Stomach (tissue), 9 donors: ENCODE data around the gene MAP1LC3B. TPM values are rescaled to one million over a fixed set of nuclear protein-coding genes. Genes with fewer than 3 reads are reported as not detected.
A peak's percentile ranks its signal among the peaks of the same experiment; 100 is the strongest.

Experiments
- DNase-seq, 2 donors: peaks; one replicate each; pipeline versions ENCODE4 v3.0.0 to v3.0.0-alpha.2; 2013 to 2019
- H3K27ac ChIP-seq, 5 donors: fragments of 200-600 bp in 4 of 5; sonication (generic) in 4 of 5; one replicate each; pipeline ENCODE4 v1.5.1; 2013 to 2019; ENCODE audit warnings: mild to moderate bottlenecking in 1 of 5, moderate library complexity in 1 of 5
- H3K27me3 ChIP-seq, 3 donors: fragments of 200-600 bp; sonication (generic); one replicate each; pipeline ENCODE4 v1.5.1; 2017 to 2019; ENCODE audit warnings: mixed run types in 1 of 3
- H3K36me3 ChIP-seq, 4 donors: fragments of 200-600 bp; sonication (generic); 1 replicate in 3 of 4; 2 replicates in 1 of 4; pipeline ENCODE4 v1.5.1; 2016 to 2019
- H3K4me1 ChIP-seq, 4 donors: fragments of 200-600 bp; sonication (generic); one replicate each; pipeline ENCODE4 v1.5.1; 2016 to 2019
- H3K4me3 ChIP-seq, 4 donors: fragments of 200-600 bp; sonication (generic) in 3 of 4; one replicate each; pipeline ENCODE4 v1.5.1; 2016 to 2019; ENCODE audit warnings: mild to moderate bottlenecking in 1 of 4
- H3K9me3 ChIP-seq, 4 donors: fragments of 200-600 bp; sonication (generic); one replicate each; pipeline ENCODE4 v1.5.1; 2016 to 2019
- EP300 ChIP-seq: sonication (generic); formaldehyde crosslinking; IDR thresholded peaks from one replicate; pipeline ENCODE4 v1.6.1; 2017; ENCODE audit warnings: antibody characterized with exemption
- POLR2A ChIP-seq, 4 donors: fragments of 450-650 bp; IDR thresholded peaks; one replicate each; pipeline ENCODE4 v1.6.1; 2016; ENCODE audit warnings: antibody characterized with exemption in 4 of 4, control low read depth in 2 of 4, mild to moderate bottlenecking in 1 of 4, moderate library complexity in 1 of 4
- POLR2AphosphoS5 ChIP-seq, 3 donors: sonication (generic); formaldehyde crosslinking; IDR thresholded peaks; one replicate each; pipeline ENCODE4 v1.6.1; 2016; ENCODE audit warnings: antibody characterized with exemption in 3 of 3
- WGBS, 5 donors: extraction: QIAGEN DNeasy Blood & Tissue Kit in 3 of 5; methylation state at CpG; one replicate each; pipeline versions ENCODE4 v1.1.5 to v1.1.7; 2013 to 2018; 5-methylcytosine and 5-hydroxymethylcytosine counted together
- intact Hi-C: fragments of 100-400 bp; cut with DNase I; formaldehyde crosslinking; loops from one replicate; pipeline ENCODE4 v1.15.1; 2023; ENCODE audit warnings: low total_unique reads
- polyA plus RNA-seq, 3 donors: library from polyadenylated mRNA; stranded (reverse); fragments of 200-250 nt; gene quantifications; one replicate each; pipeline ENCODE4 v1.2.3, GENCODE V29; 2013
- total RNA-seq, 5 donors: library from RNA; depleted of rRNA; stranded (reverse); fragments of >200 nt; gene quantifications; one replicate each; pipeline versions ENCODE4 v1.1.0 to v1.2.3, GENCODE V29; 2014 to 2016
- TF ChIP-seq, protein P1 (sequence below), 7 experiments: fragments of 450-650 bp in 4 of 7; fragments of 200-600 bp in 3 of 7; sonication (generic) in 3 of 7; IDR thresholded peaks; one replicate each; pipeline ENCODE4 v1.5.1; 2016 to 2019; ENCODE audit warnings: antibody characterized with exemption in 7 of 7, control low read depth in 2 of 7, mild to moderate bottlenecking in 1 of 7
- donor health status: healthy with polysubstance abuse.
- donor health status: Bipolar disorder and iron deficiency.
- donor health status: healthy.

MAP1LC3B gene
- total and polyA plus RNA-seq, 8 donors: 24.6 to 111 (median 50.1) TPM

DNA sequence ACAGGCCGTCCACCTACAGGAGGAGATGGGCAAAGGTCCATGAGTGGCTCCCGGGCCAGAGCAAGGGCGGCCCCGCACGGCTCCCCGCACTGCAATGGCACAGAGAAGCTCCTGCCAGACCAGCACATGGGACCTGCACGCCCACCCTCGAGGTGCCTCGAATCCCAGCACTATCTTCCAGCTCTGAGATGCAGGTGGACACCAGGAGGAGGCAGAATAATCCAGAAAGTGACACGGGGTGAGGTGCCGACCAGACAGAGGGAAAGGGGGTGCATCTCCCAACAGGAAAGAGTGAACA, 48.4 kb upstream of the MAP1LC3B start:
- Histone ChIP-seq H3K27ac (peak overlapping the region in 1 of 5 donors; percentile 36), H3K9me3 (no peaks in the 10 kb centered on the region), H3K4me3 (no peak overlapping the region), H3K27me3 (no peaks in the 10 kb centered on the region), H3K36me3 (peaks cover 43 to 94% (median 85%) of the 10 kb centered on the region in 4 donors), H3K4me1 (peaks cover 4 to 21% (median 13%) of the 10 kb centered on the region in 4 donors)
- WGBS, 5 donors: 87 to 93% (median 90%) methylated on average over 5 to 11 of the region's 11 CpGs
- DNase-seq: no peak
- intact Hi-C loops: no loop called here
- TF ChIP-seq EP300: no peak
- no peak for TF ChIP-seq POLR2AphosphoS5 (IDR thresholded peaks at IDR 0.05)
- TF ChIP-seq, protein P1, sequence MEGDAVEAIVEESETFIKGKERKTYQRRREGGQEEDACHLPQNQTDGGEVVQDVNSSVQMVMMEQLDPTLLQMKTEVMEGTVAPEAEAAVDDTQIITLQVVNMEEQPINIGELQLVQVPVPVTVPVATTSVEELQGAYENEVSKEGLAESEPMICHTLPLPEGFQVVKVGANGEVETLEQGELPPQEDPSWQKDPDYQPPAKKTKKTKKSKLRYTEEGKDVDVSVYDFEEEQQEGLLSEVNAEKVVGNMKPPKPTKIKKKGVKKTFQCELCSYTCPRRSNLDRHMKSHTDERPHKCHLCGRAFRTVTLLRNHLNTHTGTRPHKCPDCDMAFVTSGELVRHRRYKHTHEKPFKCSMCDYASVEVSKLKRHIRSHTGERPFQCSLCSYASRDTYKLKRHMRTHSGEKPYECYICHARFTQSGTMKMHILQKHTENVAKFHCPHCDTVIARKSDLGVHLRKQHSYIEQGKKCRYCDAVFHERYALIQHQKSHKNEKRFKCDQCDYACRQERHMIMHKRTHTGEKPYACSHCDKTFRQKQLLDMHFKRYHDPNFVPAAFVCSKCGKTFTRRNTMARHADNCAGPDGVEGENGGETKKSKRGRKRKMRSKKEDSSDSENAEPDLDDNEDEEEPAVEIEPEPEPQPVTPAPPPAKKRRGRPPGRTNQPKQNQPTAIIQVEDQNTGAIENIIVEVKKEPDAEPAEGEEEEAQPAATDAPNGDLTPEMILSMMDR (IDR thresholded peaks at IDR 0.05): no peak
- no peak for TF ChIP-seq POLR2A (IDR thresholded peaks at IDR 0.05)

DNA sequence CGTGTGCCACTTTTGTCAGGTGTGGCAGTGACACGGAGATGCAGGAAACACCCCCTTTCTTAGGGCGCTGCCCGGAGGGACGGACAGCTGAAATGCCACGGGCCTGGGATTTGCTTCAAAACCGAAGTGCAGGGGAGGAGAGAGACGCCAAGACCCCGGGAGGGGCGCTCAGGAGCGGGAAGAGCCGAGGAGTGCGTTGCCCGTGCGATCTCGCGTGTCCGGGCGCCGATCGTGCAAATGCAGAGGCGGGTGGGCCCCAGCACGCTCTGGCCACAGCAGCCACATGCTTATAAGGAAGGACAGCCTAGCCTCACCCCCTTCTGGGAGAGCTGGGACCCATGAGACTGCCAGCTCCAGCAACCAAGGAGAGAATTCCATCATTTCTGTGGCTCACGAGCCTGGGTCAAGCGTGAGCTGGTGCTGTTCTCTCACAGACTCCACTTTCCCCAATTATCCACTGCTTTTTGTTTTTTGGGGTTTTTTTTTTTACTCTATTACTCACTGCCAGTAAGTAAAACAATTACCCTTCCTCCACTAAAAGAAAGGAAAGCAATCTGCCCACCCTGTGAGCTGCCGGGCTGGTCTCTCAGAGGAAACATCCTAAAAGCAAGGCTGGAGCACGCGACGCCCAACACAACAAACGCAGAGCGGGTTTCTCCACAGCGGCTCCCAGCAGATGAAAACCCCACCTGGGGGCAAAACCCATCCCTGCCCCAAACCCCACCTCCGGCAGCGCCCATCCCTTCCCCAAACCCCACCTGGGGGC, 47.8 kb upstream of the MAP1LC3B start:
- no peaks in the 10 kb centered on the region for H3K27me3 ChIP-seq
- 86 to 94% (median 91%) methylated on average over 31 to 34 of the region's 34 CpGs for WGBS, 5 donors
- TF ChIP-seq EP300 (no peak), POLR2AphosphoS5 (IDR thresholded peaks at IDR 0.05) (no peak), POLR2A (IDR thresholded peaks at IDR 0.05) (no peak)
- TF ChIP-seq, protein P1 (IDR thresholded peaks at IDR 0.05): no peak
- intact Hi-C loops: no loop called here
- H3K27ac ChIP-seq: peak overlapping the region in 4 of 5 donors; percentile 57 to 70 (median 60)
- H3K36me3 ChIP-seq: peaks cover 37 to 93% (median 85%) of the 10 kb centered on the region in 4 donors
- H3K9me3 ChIP-seq: no peaks in the 10 kb centered on the region
- H3K4me1 ChIP-seq: peaks cover 4 to 21% (median 13%) of the 10 kb centered on the region in 4 donors
- H3K4me3 ChIP-seq: no peak overlapping the region
- no peak for DNase-seq

DNA sequence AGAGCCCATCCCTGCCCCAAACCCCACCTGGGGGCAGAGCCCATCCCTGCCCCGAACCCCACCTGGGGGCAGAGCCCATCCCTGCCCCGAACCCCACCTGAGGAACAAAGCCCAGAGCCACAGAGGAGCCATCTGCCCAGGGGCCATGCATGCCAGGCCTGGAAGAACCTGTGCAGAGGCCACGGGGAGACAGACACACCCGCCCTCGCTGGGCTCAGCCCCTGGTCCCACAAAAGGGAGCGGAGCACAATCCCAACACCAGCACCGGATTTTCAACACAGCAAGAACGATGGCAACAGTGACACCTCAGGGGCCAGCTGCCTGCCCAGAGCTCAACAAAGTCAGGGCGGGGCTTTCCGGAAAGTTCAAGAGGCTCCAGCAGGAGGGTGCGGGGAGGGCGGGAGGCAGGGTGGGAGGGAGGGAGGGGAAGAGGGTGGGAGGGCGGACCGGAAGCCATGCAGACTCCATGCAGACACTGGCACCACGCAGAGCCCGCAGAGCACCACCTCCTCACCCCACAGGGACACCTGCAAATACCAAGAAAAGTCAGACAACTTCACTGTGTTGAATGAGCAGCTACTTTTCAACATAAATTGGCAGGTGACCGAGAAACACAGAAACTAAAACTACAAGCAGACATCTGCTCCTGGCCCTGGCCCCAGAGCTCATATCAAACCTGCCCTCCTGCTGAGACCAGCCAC, 47.1 kb upstream of the MAP1LC3B start:
- 41 to 63% (median 51%) methylated on average over 3 to 17 of the region's 17 CpGs for WGBS, 5 donors
- H3K27ac ChIP-seq: peak overlapping the region in 4 of 5 donors; percentile 57 to 70 (median 60)
- peaks cover 36 to 89% (median 79%) of the 10 kb centered on the region in 4 donors for H3K36me3 ChIP-seq

More for the DNA sequence above, 47.1 kb upstream of the MAP1LC3B start:
- TF ChIP-seq POLR2A (IDR thresholded peaks at IDR 0.05) (no peak), POLR2AphosphoS5 (IDR thresholded peaks at IDR 0.05) (no peak), EP300 (no peak)
- TF ChIP-seq, protein P1 (IDR thresholded peaks at IDR 0.05): no peak
- DNase-seq: peak; percentile 34 to 50
- Histone ChIP-seq H3K4me1 (peaks cover 4 to 21% (median 13%) of the 10 kb centered on the region in 4 donors), H3K4me3 (no peak overlapping the region), H3K9me3 (no peaks in the 10 kb centered on the region), H3K27me3 (no peaks in the 10 kb centered on the region)
- intact Hi-C loops: no loop called here
